ENCODE results near the gene CRY1.
A peak's percentile ranks its signal among the peaks of the same experiment; 100 is the strongest.

CRY1 gene

GRCh38 chr12:106978035-106978800 is 115.1 kb downstream of the CRY1 start:
- H3K4me3 ChIP-seq: no peak overlapping the region
- H3K27ac ChIP-seq: no peak overlapping the region

- Histone ChIP-seq H3K4me3 (no peak overlapping the region), H3K27ac (no peak overlapping the region)
Measured at GRCh38 chr12:106976668-106977067, 116.7 kb downstream of the CRY1 start.

GRCh38 chr12:106975993-106976658 is 117.2 kb downstream of the CRY1 start:
- Histone ChIP-seq H3K4me3 (no peak overlapping the region), H3K27ac (no peak overlapping the region)

- Histone ChIP-seq H3K4me3 (no peak overlapping the region), H3K27ac (no peak overlapping the region)
Measured at GRCh38 chr12:106975098-106975497, 118.3 kb downstream of the CRY1 start.

- no peak overlapping the region for H3K27ac ChIP-seq
Measured at GRCh38 chr12:106974511-106974910, 118.8 kb downstream of the CRY1 start.

GRCh38 chr12:106973545-106973944 is 119.8 kb downstream of the CRY1 start:
- no peak overlapping the region for H3K27ac ChIP-seq
- no peak overlapping the region for H3K4me3 ChIP-seq

More at GRCh38 chr12:106974511-106974910, 118.8 kb downstream of the CRY1 start:
- no peak overlapping the region for H3K4me3 ChIP-seq

- Histone ChIP-seq H3K27ac (no peak overlapping the region), H3K4me3 (no peak overlapping the region)
Measured at GRCh38 chr12:106971065-106971464, 122.3 kb downstream of the CRY1 start.

GRCh38 chr12:106964526-106964925 is 128.8 kb downstream of the CRY1 start:
- no peak overlapping the region for H3K27ac ChIP-seq
- H3K4me3 ChIP-seq: no peak overlapping the region

GRCh38 chr12:106962286-106962685 is 131.1 kb downstream of the CRY1 start:
- H3K4me3 ChIP-seq: no peak overlapping the region
- H3K27ac ChIP-seq: no peak overlapping the region

GRCh38 chr12:106960443-106960842 is 132.9 kb downstream of the CRY1 start:
- no peak overlapping the region for H3K4me3 ChIP-seq
- no peak overlapping the region for H3K27ac ChIP-seq

- peak overlapping the region in 1 of 21 experiments; percentile 92 for H3K27ac ChIP-seq
- H3K4me3 ChIP-seq: peak overlapping the region in 6 of 7 experiments; percentile 75 to 98 (median 88)
Measured at GRCh38 chr12:106957583-106957982, 135.8 kb downstream of the CRY1 start.

GRCh38 chr12:106956048-106956578 is 137.2 kb downstream of the CRY1 start:
- peak overlapping the region; percentile 59 to 99 (median 92) for H3K27ac ChIP-seq
- peak overlapping the region; percentile 75 to 98 (median 85) for H3K4me3 ChIP-seq

GRCh38 chr12:106955377-106956047 is 137.8 kb downstream of the CRY1 start, which contains the start of gene TMEM263:
Gene TMEM263 (plus strand): TSS chr12:106955907. CDS start chr12:106967117, 11,210 bp downstream.
- Histone ChIP-seq H3K27ac (peak within 1 kb of the TSS; percentile 59 to 99 (median 92)), H3K4me3 (peak within 1 kb of the TSS; percentile 75 to 98 (median 85))

GRCh38 chr12:106954462-106955376 is 138.6 kb downstream of the CRY1 start:
- Histone ChIP-seq H3K27ac (peak overlapping the region; percentile 26 to 99 (median 92)), H3K4me3 (peak overlapping the region; percentile 75 to 98 (median 85))

GRCh38 chr12:106953352-106954250 is 139.7 kb downstream of the CRY1 start:
- Histone ChIP-seq H3K4me3 (no peak overlapping the region), H3K27ac (no peak overlapping the region)

GRCh38 chr12:106950591-106950990 is 142.8 kb downstream of the CRY1 start:
- H3K27ac ChIP-seq: no peak overlapping the region
- no peak overlapping the region for H3K4me3 ChIP-seq

- H3K27ac ChIP-seq: no peak overlapping the region
- no peak overlapping the region for H3K4me3 ChIP-seq
Measured at GRCh38 chr12:106947461-106947860, 145.9 kb downstream of the CRY1 start.

GRCh38 chr12:106945261-106945851 is 148.0 kb downstream of the CRY1 start:
- no peak overlapping the region for H3K27ac ChIP-seq
- H3K4me3 ChIP-seq: no peak overlapping the region

All from skin epidermis (tissue), 12 donors.